A549 (cell line): ENCODE results near the gene FHAD1.
A peak's percentile ranks its signal among the peaks of the same experiment; 100 is the strongest.

ENCODE experiments used
- CEBPB ChIP-seq, 2 experiments: fragments of >200 bp in 1 of 2; sonication (Bioruptor Twin) in 1 of 2; formaldehyde crosslinking in 1 of 2; IDR thresholded peaks; 2 replicates each; pipeline ENCODE4 v1.6.1; 2012 to 2016
- CTCF ChIP-seq: fragments of >200 bp; sonication (Bioruptor Twin); formaldehyde crosslinking; IDR thresholded peaks from 3 replicates; pipeline ENCODE4 v1.5.1; 2016
- MAZ ChIP-seq: fragments of 150-350 bp; IDR thresholded peaks from 2 replicates; pipeline ENCODE4 v1.6.1; 2014; ENCODE audit warnings: antibody characterized with exemption, low read depth, low read length, borderline replicate concordance
- POLR2A ChIP-seq: IDR thresholded peaks from 2 replicates; pipeline ENCODE4 v1.6.1; 2012; ENCODE audit warnings: mild to moderate bottlenecking, low read length
- SMC3 ChIP-seq: fragments of >200 bp; sonication (Bioruptor Twin); formaldehyde crosslinking; IDR thresholded peaks from 3 replicates; pipeline ENCODE4 v1.6.1; 2018; ENCODE audit warnings: inconsistent platforms
- TF ChIP-seq, protein P1 (sequence below): IDR thresholded peaks from 2 replicates; pipeline ENCODE4 v1.6.1; 2012; ENCODE audit warnings: low read depth, borderline replicate concordance

- TF ChIP-seq CTCF (no peak), SMC3 (no peak; the same call in 2 of the 3 replicates), POLR2A (peak; percentile 82), CEBPB (IDR thresholded peaks at IDR 0.05) (no peak), MAZ (no peak)
- TF ChIP-seq, protein P1, sequence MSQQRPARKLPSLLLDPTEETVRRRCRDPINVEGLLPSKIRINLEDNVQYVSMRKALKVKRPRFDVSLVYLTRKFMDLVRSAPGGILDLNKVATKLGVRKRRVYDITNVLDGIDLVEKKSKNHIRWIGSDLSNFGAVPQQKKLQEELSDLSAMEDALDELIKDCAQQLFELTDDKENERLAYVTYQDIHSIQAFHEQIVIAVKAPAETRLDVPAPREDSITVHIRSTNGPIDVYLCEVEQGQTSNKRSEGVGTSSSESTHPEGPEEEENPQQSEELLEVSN, result no peak
These were observed 162.6 kb downstream of the FHAD1 start, which contains the start of gene EFHD2 for GRCh38 chr1:15409388-15410222.
